ENCODE results near the gene CYB5R2.

CYB5R2 gene

DNA sequence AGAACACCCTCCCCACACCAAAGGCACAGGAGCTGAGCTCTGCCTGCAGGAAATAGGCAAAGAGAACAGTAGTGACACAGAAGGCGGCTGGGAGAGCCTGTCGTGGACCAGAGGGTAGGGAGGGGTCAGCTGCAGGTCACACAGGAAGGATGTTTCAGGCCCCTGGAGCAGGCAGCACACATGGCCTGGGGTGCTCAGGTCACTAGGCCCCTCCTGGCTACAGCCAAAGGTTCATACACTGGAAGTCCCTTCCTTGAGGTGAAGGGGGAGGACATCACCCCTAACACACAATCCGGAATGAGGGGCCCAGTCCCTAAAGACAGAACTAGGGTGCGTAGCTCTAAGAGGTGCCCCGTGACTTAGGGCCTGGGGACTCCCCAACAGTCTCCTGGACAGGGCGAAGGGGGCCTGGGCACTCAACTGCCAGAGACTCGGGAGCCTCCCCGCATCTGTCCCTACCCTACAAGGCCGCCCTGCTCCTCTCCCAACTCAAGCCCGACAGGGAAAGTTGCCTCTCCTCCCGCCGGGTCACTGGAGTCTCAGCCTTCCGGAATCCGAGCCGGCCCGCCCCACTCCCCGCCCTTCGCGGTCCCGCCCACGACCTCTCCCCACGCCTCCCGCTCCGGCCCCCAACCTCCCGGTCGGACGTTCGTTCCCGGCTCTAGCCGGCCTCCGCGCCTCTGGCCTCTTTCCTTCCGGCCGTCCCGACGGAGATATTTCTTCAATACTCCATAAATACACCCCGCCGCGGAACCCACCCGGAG is at the start of gene CYB5R2:
Gene CYB5R2, minus strand, starts transcription at position 541 of the 764 bp plus-strand sequence. CDS start 675 bp downstream, outside the sequence.
- no peak for DNase-seq (ENCODE audit: low read depth)

DNA sequence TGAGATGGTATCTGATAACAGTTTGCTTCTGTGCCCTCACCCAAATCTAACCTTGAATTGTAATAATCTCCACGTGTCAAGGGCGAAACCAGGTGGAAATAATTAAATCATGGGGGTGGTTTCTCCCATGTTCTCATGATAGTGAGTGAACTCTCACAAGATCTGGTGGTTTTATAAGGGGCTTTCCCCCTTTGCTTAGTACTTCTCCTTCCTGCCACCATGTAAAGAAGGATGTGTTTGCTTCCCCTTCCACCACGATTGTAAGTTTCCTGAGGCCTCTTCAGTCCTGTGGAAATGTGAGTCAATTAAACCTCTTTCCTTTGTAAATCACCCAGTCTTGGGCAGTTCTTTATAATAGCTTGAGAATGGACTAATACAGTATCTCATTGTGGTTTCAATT is 41.5 kb upstream of the CYB5R2 start:
- DNase-seq (ENCODE audit: low read depth) = no peak

DNA sequence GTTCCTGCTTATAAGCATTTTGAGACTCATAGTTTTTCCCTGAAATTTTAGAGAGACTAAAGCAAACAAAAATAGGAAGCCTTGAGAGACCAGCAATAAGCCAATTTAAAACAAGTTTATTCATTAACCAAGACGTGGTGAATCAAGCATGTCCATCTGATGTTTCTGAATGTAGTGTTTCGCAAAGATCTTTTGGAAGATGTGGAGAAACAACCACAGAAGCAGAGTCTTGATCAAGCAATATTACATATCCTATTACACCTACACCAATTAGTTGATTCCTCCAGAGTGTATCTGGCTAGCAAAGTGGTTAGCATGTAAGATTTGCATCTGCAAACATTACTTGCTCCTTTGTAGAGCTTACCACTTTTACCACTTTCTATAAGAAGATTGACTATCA is 33.1 kb upstream of the CYB5R2 start, which contains the start of gene OVCH2:
Gene OVCH2, minus strand, starts transcription at position 101 of the 400 bp plus-strand sequence. Its CDS starts 83 bp downstream, at position 18.
- no peak for DNase-seq (ENCODE audit: low read depth)

DNA sequence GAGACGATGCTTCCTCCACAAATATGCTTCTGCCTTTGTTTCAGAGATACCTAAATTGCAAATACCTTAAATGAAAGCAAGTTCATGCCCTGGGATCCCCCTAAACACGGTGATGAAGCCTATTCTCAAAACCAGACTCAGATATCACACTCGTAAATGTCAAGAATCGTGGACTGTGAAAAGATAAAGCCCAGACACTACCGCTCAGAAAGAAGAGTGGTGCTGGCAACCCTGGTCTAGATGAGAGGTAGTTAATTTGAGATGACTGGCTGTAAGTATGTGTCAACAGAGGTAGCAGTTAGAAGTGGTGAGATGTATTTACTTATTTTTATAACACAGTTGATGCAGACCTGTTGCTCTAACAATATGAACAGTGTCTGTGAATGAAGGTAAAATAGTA is 30.4 kb upstream of the CYB5R2 start:
- DNase-seq (ENCODE audit: low read depth) = no peak

DNA sequence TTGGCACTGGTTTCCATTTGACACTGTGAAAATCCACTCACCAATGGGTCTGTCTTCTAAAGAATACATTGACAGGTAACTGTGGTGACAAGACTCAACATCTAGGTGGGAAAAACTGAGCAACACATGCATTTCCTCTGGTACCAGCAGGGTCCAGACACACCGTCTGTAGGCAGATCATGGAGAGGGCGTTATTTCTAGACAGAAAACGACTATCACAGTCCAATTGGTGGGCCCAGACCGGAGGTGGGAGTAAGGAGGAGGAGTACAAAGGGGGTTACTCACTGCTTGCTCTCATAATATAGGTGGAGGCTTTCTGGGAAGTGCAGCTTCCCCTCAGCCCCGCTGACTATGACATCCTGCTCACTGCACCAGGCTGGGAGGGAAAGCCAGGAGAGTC is 23.1 kb upstream of the CYB5R2 start:
- DNase-seq (ENCODE audit: low read depth) = no peak

DNA sequence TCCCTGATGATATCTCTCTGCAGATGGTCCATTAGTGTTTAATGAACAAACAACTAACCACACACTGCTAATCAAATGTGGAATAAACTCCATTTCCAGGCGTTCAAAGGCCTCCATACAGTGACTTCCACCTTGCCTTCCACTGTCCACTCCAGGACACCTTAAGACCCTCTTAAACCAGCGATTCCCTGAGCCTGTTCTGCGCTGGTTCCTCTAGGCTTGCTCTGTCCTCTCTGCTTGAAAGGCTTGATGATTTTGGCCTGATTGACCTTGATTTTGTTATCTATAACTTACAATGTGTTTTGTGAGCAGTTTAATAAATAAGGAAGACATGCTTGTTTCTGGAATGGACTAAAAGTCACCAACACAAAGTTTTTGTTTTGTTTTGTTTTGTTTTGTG is 20.9 kb upstream of the CYB5R2 start:
- no peak for DNase-seq (ENCODE audit: low read depth)

DNA sequence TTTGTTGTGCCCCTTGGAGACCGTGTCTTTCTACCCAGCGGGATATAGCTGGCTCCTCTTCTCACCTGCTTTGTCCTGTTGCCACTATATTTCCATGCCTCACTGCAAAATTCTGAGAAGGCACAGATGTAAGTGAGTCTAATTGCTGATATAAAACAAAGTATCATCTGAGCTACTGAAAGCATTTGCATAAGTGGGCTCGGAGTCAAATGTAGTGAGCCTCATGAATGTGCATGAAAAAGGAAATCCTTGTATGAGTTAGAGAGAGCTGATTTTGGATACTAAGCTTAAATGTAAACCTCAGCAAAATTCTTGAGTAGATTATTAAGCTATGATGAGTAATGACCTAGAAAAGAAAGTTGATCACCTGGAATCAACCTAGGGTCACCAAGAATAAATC is 19.1 kb upstream of the CYB5R2 start:
- DNase-seq (ENCODE audit: low read depth) = no peak

DNA sequence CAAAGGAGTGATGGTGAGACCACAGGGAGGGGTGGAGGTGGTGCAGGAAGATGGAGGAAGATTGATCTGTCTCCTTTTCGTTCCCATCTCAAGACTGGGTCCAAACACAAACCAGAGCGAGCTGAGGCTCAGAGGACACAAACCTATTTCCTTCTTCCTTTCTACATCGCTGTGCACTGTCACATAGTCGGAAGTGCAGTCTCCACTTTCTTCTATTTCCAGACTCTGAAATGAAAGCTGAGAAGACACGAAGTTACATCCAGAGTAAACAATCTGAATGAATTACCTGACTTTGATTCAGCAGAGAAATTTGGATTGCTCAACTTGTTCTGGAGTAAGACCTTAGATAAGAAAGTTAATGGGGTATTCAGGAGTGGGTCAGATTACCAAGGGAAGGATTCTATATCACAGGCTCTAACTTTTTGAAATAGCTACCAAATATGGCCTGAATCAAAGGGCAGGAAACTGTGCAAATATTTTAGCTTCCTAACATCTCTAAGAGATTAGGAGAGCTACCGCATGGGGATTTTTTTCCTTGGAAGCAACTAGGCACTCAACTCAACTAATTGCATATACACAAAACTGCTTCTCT is 18.6 kb upstream of the CYB5R2 start:
- DNase-seq (ENCODE audit: low read depth) = no peak

DNA sequence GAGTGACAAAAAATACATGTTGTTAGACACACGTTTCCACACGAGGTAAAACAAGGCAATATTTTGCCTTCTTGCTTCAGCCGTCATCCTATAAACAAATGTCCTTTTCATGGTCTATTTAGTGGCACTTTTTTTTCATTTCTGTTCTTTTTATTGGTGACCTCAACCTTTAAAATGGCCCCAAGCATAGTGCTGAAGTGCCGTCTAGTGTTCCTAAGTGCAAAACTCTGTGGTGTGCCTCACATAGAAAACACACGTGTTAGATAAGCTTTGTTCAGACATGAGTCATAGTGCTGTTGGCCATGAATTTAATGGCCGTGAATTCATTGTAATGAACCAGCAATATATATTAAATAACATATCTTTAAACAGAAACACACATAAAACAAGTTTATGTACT is 17.3 kb upstream of the CYB5R2 start:
- no peak for DNase-seq (ENCODE audit: low read depth)

DNA sequence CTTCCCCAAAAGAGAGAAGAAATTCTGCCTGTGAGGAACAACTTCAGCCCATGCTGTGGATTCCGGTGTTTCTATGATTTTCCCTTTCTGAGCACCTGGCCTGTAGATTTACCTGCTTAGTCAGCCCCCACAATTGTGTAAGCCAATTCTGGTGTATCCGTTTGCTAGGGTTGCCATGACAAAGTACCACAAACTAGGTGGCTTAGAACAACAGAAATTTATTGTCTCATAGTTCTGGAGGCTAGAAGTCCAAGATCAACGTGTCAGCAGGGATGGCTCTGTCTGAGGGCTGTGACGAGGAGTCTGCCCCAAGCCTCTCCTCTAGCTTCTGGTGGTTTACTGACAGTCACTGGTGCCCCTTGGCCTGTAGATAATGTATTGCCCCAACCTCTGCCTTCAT is 15.9 kb upstream of the CYB5R2 start:
- DNase-seq (ENCODE audit: low read depth) = no peak

DNA sequence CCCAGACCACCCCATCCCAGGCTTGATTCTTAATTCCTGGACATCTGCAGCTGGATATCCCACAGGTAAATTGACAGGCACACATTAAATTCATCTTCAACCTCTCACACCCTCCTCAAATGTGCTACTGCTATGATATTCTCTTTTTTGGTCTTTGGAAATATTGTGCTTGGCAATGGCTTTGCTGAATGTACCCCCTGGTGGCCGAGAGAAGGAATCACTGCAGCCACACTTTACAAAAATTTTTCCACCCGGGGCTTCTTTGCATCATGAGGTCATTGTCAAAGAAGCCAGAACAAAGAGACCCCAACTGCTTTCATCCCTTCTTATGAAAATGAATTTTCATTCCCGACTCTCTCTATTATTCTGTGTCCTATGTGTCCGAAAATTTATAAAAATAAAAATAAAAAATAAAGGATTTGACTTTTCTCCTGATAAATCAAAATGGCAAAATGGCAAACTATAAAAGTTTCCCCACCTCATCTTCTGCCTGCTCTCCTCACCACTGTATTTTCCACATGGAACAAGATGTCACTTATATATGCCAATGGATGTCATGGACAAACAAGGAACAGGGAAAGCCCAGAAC is 15.0 kb upstream of the CYB5R2 start:
- no peak for DNase-seq (ENCODE audit: low read depth)

DNA sequence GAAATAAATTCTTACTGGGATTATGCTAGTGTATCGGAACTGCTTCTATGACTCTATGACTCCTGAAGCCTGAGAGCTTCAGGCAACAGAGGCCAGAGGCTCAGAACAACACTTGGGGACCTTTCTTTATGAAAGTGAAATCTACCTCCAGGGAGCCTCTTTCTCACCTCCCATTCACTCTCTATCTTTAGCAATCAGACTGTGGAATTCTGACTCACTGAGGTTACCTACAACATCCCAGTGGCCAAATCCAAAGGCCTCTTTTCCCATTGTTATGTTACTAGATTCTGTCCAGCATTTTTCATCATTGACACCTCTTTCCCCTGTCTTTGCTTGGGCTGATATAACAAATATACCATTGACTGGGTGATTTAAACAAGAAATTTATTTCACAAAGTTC is 14.1 kb upstream of the CYB5R2 start:
- no peak for DNase-seq (ENCODE audit: low read depth)

DNA sequence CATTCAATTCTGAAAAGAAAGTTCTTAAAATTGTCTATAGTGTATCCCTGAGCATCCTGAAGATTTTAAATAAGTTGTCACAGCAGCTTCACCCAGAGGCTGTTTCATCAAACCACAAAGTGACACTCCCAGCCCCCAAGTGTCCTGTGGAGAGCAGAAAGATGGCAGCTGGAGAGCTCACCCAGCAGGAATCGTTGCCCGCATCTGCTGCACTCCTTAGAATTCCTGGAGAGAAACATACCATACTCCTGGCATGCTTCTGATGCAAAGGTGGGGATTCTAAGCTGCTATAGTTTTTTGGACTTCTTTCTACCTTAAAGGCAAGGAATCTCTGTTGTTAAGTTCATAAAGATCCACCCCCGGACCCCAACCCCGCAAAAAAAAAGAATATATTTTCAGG is 13.5 kb upstream of the CYB5R2 start:
- DNase-seq (ENCODE audit: low read depth) = no peak

DNA sequence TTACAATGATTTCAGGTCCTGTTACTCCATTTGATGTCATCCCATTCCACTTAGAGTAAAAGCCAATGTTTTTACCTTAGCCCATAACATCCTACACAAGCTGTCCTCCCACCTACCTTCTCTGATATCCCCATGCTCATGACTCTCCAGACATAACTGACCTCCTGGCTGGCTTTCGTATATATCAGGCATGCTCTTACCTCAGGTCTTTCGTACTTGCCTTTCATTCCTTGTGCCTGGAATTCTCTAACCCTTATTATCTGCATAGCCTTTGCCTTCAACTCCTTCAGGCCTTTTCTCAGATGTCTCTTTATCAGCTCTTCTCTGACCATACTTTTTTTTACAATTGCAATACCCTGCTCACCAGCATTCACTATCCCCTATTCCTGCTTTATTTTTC is 10.3 kb upstream of the CYB5R2 start:
- DNase-seq (ENCODE audit: low read depth) = no peak

DNA sequence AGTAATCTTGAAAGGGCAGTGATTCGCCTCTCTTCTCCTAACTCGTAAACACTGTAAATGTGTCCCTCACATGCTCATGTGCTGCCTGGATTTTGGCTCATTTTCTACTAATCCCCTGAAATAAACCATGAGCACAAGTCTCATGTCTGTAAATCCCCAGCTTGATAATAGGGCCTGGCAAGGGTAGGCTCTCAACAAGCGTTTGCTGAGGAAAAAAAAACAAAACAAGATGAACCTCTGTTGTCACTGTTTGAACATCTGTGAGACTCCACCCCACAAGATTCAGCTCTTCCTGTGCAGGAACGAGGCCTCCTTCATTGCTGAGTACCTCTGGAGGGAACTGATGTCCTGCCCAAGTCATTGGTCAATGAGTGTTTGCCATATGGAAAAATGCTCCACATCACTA is 4.5 kb upstream of the CYB5R2 start:
- DNase-seq (ENCODE audit: low read depth) = no peak

DNA sequence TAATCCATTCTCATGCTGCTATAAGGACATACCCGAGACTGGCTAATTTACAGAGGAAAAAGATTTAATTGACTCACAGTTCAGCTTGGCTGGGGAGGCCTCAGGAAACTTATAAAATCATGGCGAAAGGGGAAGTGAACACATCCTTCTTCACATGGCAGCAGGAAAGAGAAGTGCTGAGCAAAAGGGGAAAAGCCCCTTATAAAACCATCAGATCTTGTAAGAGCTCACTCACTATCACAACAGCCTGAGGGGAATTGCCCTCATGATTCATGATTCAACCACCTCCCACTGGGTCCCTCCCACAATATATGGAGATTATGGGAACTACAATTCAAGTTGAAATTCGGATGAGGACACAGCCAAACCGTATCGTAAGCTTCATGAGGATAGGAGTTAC is 3.8 kb upstream of the CYB5R2 start:
- no peak for DNase-seq (ENCODE audit: low read depth)

DNA sequence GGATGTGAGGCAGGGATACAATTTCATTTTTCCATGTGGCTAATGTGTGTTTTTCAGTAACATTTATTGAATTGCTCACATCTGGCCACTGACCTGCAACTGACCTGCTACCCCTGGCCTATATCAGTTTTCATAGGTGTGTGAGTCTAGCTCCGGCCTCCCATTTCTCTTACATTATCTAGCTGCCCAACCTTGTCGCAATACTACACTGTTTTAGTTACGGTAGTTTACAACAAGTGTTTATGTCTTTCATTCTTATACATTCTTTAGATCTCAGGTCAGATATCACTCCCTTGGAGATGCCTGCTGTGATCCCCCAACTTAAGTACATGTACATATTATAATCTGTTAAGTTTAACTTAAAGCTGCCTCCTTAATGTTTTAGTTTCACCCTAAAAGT is 2.3 kb upstream of the CYB5R2 start:
- no peak for DNase-seq (ENCODE audit: low read depth)

DNA sequence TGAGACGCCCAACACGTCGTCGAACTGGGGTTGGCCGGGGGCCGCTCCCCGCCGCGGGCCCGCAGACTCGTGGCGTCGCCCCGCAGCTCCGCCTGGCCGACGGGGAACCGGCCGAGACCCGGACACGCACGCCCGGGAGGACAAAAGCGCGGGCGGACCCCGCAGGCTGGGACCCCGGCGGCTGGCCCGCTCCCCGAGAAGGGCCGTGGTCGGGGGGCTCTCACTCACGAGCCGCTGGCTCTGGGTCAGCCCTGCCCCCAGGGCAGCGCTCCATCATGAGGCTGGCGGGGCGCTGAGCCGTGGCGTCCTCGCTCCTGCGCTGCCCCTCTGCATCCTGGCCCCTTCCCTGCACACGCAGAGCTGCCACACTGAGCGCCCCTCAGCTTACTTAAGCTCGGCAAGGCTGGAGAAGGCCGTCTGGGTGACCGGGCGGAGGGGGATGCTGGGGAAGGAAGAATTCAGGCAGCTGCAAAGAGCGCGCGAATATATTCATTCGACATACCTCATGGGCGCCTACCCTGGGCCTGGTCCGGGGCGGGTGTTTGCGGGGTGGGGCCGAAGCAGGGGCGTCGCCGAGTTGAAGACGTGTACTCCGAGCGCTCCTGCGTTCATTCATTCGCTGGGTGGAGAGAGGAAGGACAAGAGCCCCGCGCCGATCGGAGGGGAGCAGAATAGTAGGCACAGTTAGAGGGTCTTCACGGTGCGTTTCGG is 579 bp upstream of the CYB5R2 start:
- DNase-seq (ENCODE audit: low read depth) = no peak

DNA sequence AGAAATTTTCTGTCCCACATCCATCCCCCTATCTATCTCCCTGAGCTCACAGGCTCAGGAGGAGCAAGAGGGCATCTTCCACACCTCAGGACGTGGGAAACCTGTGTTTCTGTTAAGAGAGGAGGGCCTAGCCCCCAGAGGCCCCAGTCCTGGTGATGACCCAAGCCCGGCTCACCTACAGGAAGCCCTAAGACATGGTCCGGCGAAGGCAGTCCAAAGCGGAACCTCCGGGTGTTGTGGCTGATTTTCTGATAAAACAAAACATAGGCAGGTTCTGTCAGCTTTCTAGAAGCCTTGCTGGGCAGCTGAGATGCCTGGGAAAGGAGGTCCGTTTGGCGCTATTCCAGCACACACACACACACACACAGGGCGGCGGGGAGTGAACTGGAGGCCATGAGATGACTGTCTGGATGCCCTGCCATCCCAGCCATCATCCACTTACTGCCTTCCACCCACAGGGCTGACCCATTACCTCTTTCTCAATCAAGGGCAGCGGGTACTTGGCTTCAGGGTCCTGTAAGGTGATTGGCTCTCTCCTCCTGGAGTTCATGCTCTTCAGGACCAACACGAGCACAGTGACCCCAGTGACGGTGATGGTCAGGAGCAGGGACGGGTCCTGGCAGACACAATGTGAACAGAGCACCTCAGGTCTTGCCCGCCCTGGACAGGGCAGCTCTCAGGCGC is 882 bp downstream of the CYB5R2 start:
- no peak for DNase-seq (ENCODE audit: low read depth)

DNA sequence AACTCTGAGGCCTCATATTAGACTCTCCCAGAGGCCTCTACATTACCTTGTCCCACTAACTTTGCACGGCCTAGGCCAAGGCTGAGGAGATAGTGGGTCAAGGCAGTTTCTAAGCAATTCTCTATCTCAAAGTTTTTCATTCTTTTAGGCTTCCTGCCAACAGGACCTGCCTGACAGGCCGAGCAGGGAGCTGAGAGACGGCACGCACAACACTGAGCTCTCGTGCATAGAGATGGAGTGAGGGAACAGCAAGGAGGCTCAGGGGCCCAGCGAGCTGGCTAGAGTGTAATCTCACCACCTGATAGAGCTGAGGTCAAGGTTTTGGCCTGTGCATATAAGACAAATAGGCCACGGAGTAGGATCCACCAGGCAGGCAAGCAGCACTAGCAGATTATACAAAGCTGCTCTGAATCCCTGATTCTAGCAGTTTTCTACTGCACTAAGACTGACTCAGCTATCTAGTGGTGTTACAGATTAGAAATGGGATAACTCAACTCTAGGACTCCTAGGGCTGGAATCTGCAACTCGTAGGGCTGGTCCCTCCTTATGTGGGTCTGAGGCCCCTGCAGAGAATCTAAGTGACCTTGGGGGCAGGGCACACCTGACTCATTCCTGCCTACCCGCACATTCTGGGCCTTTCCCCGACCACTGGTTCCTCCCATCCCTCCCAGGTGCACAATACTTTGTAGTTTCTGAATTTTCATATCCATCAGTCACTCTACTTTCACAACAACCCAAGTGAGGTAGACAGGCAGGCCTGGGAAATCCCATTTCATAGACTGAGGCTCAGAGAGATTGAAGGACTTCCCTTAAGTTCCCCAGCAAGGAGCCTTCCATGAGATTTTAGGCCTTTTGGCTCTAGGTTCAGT is 1.7 kb downstream of the CYB5R2 start:
- DNase-seq (ENCODE audit: low read depth) = no peak

DNA sequence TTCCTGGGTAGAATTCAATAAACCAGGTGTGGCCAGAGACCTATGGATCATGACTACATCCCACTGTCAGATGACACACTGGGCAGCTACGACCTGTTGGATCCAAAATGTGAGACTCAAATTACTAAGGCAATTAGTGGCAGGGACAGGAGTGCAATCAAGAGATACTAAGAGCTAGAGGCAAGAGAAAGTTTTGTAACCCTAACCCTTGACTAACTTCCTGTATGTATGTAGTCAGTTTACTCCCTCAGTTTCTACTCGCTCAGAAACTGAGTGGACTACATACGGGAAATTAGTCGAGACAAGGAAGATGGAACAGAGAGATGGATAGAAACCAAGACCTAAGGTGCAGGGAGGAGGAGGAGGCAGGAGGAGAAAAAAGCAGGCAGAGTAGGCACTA is 2.7 kb downstream of the CYB5R2 start:
- DNase-seq (ENCODE audit: low read depth) = no peak

Measured in activated T-cell treated with anti-CD3 and anti-CD28 coated beads for 1 hour (primary cell).